HUES6 (cell line): ENCODE measurements around the gene GCNT2.
"Not testable (repeated sequence)": the region's sequence is repeated elsewhere in the genome, so short reads cannot be mapped to it uniquely, and the experiment has no call there.

Experiments used
- H3K27ac ChIP-seq: 2 replicates; pipeline ENCODE4 v1.7.0; 2013; ENCODE audit warnings: low read depth, mild to moderate bottlenecking, low read length, inconsistent platforms
- H3K27me3 ChIP-seq: 2 replicates; pipeline ENCODE4 v1.6.1; 2013; ENCODE audit warnings: low read length; ENCODE audit not compliant: control insufficient read depth, insufficient read depth
- H3K36me3 ChIP-seq: 2 replicates; pipeline ENCODE4 v1.6.1; 2013; ENCODE audit warnings: low read length; ENCODE audit not compliant: control insufficient read depth, insufficient read depth
- H3K4me1 ChIP-seq: 2 replicates; pipeline ENCODE4 v1.6.1; 2013; ENCODE audit warnings: low read length; ENCODE audit not compliant: control insufficient read depth, insufficient read depth
- H3K4me3 ChIP-seq: 2 replicates; pipeline ENCODE4 v1.5.1; 2013; ENCODE audit warnings: low read depth, low read length
- H3K9ac ChIP-seq: one replicate; pipeline ENCODE4 v1.6.1; 2013; ENCODE audit warnings: mild to moderate bottlenecking, low read length
- H3K9me3 ChIP-seq: 2 replicates; pipeline ENCODE4 v1.6.1; 2013; ENCODE audit warnings: low read depth, low read length; ENCODE audit not compliant: control insufficient read depth, insufficient read depth

Gene GCNT2

DNA sequence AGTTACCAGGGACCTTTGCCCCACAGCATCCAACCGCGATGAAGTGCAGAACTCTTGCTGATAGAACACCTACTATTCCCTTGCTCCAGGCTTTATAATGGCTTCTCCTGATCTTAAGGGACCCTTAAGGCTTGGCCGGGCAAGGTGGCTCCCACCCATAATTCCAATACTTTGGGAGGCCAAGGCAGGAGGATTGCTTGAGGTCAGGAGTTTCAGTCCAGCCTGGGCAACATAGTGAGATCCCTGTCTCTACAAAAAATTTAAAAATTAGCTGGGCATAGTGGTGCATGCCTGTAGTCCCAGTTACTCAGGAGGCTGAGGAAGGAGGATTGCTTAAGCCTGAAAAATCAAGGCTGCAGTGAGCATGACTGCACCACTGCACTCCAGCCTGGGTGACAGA is 68.8 kb downstream of the GCNT2 start:
- Histone ChIP-seq H3K4me3 (no peak overlapping the region), H3K27me3 (no peaks in the 10 kb centered on the region), H3K9me3 (no peaks in the 10 kb centered on the region), H3K36me3 (no peaks in the 10 kb centered on the region), H3K4me1 (peaks cover 59% of the 10 kb centered on the region), H3K9ac (no peak overlapping the region), H3K27ac (no peak overlapping the region)

GRCh38 chr6:10591422-10592160 is 70.4 kb downstream of the GCNT2 start:
- Histone ChIP-seq H3K9me3 (no peaks in the 10 kb centered on the region), H3K36me3 (no peaks in the 10 kb centered on the region), H3K4me3 (no peak overlapping the region), H3K4me1 (peaks cover 66% of the 10 kb centered on the region), H3K27me3 (no peaks in the 10 kb centered on the region), H3K27ac (no peak overlapping the region), H3K9ac (no peak overlapping the region)

DNA sequence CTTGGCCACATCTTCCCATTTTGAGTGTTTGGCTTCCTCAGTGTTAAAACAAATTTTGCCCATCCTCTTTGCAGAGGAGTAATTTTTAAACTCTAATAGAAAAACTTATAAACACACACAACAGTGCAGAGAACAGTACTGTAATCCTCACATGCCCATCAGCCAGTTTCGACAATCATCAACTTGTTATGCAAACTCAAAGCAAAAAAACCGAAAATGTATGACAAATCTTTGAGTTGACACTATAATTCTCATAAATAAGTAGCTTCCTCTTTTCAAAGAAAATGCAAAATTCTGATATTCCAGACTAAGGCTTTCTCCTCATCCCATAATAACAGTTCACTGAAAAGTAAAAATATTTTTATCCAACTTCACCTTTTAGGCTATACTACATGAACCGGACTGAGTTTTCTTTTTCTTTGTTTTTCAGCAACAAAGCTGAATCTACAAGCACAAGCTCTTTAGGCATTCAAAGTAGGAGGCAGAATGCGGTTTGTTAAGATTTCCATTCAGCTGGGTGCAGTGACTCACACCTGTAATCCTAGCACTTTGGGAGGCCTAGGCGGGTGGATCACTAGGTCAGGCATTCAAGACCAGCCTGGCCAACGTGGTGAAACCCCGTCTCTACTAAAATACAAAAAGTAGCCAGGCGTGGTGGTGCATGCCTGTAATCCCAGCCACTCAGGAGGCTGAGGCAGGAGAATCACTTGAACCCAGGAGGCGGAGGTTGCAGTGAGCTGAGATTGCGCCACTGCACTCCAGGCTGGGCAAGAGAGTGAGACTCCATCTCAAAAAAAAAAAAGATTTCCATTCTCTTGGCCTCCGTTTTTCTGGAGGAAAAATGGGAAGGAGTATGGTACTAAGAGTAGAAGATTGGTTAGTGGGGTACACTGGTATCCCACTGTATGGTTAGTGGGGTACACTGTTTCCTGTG is 74.8 kb downstream of the GCNT2 start:
- Histone ChIP-seq H3K36me3 (peaks cover 3% of the 10 kb centered on the region; the same call in 1 of the 2 replicates), H3K9me3 (no peaks in the 10 kb centered on the region), H3K27ac (peak overlapping the region; percentile 76), H3K4me1 (peaks cover 64% of the 10 kb centered on the region), H3K4me3 (peak overlapping the region; percentile 16; the same call in 1 of the 2 replicates), H3K9ac (no peak overlapping the region), H3K27me3 (no peaks in the 10 kb centered on the region)

- H3K4me1 ChIP-seq = peaks cover 61% of the 10 kb centered on the region
- no peak overlapping the region for H3K27ac ChIP-seq
Measured at GRCh38 chr6:10597499-10598001, 76.4 kb downstream of the GCNT2 start.

DNA sequence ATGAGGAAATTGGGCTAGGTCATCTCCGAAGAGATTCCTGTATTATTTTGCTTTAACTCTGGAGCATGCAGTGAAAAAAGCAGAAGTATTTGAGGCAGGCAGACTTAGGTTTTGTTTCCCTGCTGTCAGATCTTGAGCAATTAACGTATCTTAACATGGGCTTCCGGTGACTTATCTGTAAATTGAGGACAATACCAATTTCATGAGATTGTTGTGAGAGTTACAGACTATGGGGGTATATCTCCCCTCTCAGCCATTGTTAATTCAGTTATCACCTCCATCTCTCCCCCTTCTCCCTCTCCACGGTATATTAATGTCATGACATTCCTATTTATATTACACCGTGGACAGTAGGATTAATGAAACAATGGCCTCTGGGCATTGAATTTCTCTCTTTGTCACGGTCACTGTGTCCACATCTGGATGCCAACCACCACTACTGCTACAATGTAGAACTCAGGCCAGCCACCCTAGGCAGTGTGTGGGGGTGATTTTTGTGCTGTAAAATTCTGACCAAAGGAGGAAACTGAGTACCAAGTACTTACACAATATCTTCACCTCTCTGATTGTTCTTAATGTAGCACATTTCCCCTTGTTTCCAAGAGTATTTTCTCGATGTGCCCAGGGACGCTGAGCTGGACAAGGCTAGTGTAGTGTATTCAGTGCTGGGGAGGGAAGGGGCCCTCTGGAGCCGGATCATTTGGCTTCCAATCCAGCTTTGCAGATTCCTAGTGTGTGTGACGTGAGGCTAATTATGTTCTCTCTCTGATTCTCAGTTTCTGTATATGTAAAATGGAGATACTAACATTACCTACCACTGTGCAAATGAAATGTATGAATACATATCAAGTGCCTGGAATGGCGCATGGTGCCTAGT is 77.2 kb downstream of the GCNT2 start:
- H3K27me3 ChIP-seq = no peaks in the 10 kb centered on the region
- H3K27ac ChIP-seq = no peak overlapping the region
- H3K9me3 ChIP-seq = no peaks in the 10 kb centered on the region
- H3K9ac ChIP-seq = no peak overlapping the region
- H3K36me3 ChIP-seq = peaks cover 3% of the 10 kb centered on the region; the same call in 1 of the 2 replicates
- H3K4me3 ChIP-seq = no peak overlapping the region
- peaks cover 65% of the 10 kb centered on the region for H3K4me1 ChIP-seq

More at GRCh38 chr6:10597499-10598001, 76.4 kb downstream of the GCNT2 start:
- H3K9me3 ChIP-seq = no peaks in the 10 kb centered on the region
- H3K4me3 ChIP-seq = no peak overlapping the region
- H3K9ac ChIP-seq = no peak overlapping the region
- H3K36me3 ChIP-seq = peaks cover 3% of the 10 kb centered on the region; the same call in 1 of the 2 replicates
- no peaks in the 10 kb centered on the region for H3K27me3 ChIP-seq

DNA sequence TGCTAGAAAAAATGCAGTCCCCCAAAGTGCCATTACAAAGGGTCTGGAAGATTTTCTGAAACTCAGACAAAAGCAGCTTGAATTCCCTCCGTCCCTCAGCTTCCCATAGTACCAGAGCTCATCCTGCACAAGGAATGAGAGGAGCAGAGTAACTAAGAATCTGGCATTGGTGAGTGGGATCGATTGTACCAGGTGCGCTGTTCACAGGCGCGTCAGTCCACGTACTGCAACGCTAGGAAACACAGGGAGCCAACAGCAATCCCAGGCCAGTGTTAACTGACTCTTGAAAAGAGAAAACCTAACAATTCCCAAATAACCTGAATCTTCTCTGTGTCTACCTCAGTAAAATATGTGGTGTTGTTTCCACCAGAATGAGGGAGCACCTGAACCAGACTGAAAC is 77.9 kb downstream of the GCNT2 start:
- Histone ChIP-seq H3K9ac (no peak overlapping the region), H3K4me1 (peaks cover 59% of the 10 kb centered on the region), H3K27me3 (no peaks in the 10 kb centered on the region), H3K27ac (no peak overlapping the region), H3K9me3 (no peaks in the 10 kb centered on the region), H3K4me3 (no peak overlapping the region), H3K36me3 (peaks cover 3% of the 10 kb centered on the region; the same call in 1 of the 2 replicates)

DNA sequence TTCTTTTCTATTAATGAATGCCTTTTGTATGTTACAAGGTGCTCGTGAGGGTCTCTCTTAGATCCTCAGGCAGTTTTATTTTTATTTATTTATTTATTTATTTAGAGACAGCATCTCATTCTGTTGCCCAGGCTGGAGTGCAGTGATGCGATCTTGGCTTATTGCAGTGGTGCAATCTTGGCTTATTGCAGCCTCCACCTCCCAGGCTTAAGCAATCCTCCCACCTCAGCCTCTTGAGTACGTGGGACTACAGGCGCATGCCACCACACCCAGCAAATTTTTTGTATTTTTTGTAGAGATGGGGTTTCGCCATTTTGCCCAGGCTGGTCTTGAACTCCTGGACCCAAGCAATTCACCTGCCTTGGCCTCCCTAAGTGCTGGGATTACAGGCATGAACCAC is 79.5 kb downstream of the GCNT2 start:
- not testable (repeated sequence) for H3K27me3 ChIP-seq, H3K9ac ChIP-seq, H3K36me3 ChIP-seq, H3K9me3 ChIP-seq, H3K4me3 ChIP-seq, H3K27ac ChIP-seq
- peaks cover 44% of the 10 kb centered on the region for H3K4me1 ChIP-seq

GRCh38 chr6:10603219-10603618 is 82.1 kb downstream of the GCNT2 start:
- peaks cover 22% of the 10 kb centered on the region for H3K4me1 ChIP-seq
- H3K36me3 ChIP-seq = peaks cover 9% of the 10 kb centered on the region
- H3K4me3 ChIP-seq = no peak overlapping the region

GRCh38 chr6:10609038-10609437 is 87.9 kb downstream of the GCNT2 start:
- peaks cover 22% of the 10 kb centered on the region for H3K36me3 ChIP-seq
- H3K9ac ChIP-seq = no peak overlapping the region
- no peak overlapping the region for H3K27ac ChIP-seq
- peaks cover 18% of the 10 kb centered on the region for H3K4me1 ChIP-seq
- H3K27me3 ChIP-seq = no peaks in the 10 kb centered on the region
- H3K4me3 ChIP-seq = no peak overlapping the region
- H3K9me3 ChIP-seq = peaks cover 9% of the 10 kb centered on the region; the same call in 1 of the 2 replicates

More at GRCh38 chr6:10603219-10603618, 82.1 kb downstream of the GCNT2 start:
- no peaks in the 10 kb centered on the region for H3K27me3 ChIP-seq
- H3K27ac ChIP-seq = no peak overlapping the region
- no peak overlapping the region for H3K9ac ChIP-seq
- no peaks in the 10 kb centered on the region; the same call in 1 of the 2 replicates for H3K9me3 ChIP-seq

GRCh38 chr6:10610289-10610688 is 89.1 kb downstream of the GCNT2 start:
- peaks cover 9% of the 10 kb centered on the region; the same call in 1 of the 2 replicates for H3K9me3 ChIP-seq
- no peak overlapping the region for H3K9ac ChIP-seq
- no peak overlapping the region for H3K27ac ChIP-seq
- H3K36me3 ChIP-seq = peaks cover 22% of the 10 kb centered on the region
- H3K27me3 ChIP-seq = no peaks in the 10 kb centered on the region
- peaks cover 18% of the 10 kb centered on the region for H3K4me1 ChIP-seq
- no peak overlapping the region for H3K4me3 ChIP-seq
